GM12878 (cell line): ENCODE measurements around the gene DNAJA4. TPM values are rescaled to one million over a fixed set of nuclear protein-coding genes. Genes with fewer than 3 reads are reported as not detected.

Experiments used
- ATAC-seq: fragments of 200-7000 bp; cut with Tn5 transposase; 3 replicates; pipeline ENCODE4 v1.9.1; 2020; ENCODE audit warnings: mild to moderate bottlenecking, moderate library complexity
- BruUV-seq: library from RNA; stranded (reverse); fragments of 400-500 nt; replicated peaks from 2 replicates; lab custom pipeline; 2021; lab: Mats Ljungman, UMichigan
- CTCF ChIA-PET: fragments of 300-600 bp; sonication (Branson Sonifier 250); formaldehyde crosslinking; extraction: SDS; loops from one replicate; lab custom pipeline; 2021; ENCODE audit warnings: inconsistent platforms; lab: Yijun Ruan, JAX
- POLR2A ChIA-PET: fragments of 350-600 bp; formaldehyde crosslinking; extraction: SDS; loops from one replicate; lab custom pipeline; 2021; ENCODE audit warnings: inconsistent platforms; lab: Charles Lee
- RAD21 ChIA-PET: fragments of 300-600 bp; sonication (Branson Sonifier 250); formaldehyde crosslinking; loops from one replicate; lab custom pipeline; 2023; ENCODE audit warnings: antibody characterized with exemption; ENCODE audit not compliant: unreplicated experiment; lab: Charles Lee
- SMC1A ChIA-PET: fragments of 300-600 bp; sonication (Branson Sonifier 250); formaldehyde crosslinking; loops from one replicate; lab custom pipeline; 2023; ENCODE audit not compliant: unreplicated experiment, uncharacterized antibody; lab: Charles Lee
- DNase-seq: peaks from one replicate; pipeline ENCODE4 v3.0.0-alpha.2; 2011; ENCODE audit warnings: low read depth, low spot score
- FAIRE-seq: peaks from 3 replicates; lab custom pipeline; 2011; peaks lifted over from hg19 to GRCh38; lab: Jason Lieb, UNC
- H2AFZ ChIP-seq: 2 replicates; pipeline ENCODE4 v1.6.0; 2011; ENCODE audit warnings: low read depth, low read length, control low read depth; ENCODE audit not compliant: control insufficient read depth
- H3K27ac ChIP-seq: 2 replicates; pipeline ENCODE4 v1.5.1; 2011; ENCODE audit warnings: control low read depth; ENCODE audit not compliant: control insufficient read depth, insufficient read depth
- H3K27me3 ChIP-seq, 2 experiments: replicated peaks in 1 of 2; 2 replicates each; pipeline versions ENCODE4 v1.6.0 to v1.6.1; 2011; ENCODE audit warnings: low read length in 1 of 2; ENCODE audit not compliant: control insufficient read depth in 2 of 2, insufficient read depth in 2 of 2
- H3K36me3 ChIP-seq, 2 experiments: 2 replicates each; pipeline ENCODE4 v1.5.1; 2011; ENCODE audit warnings: low read length in 1 of 2; ENCODE audit not compliant: control insufficient read depth in 2 of 2, insufficient read depth in 2 of 2
- H3K4me1 ChIP-seq: 2 replicates; pipeline ENCODE4 v1.6.1; 2011; ENCODE audit warnings: mild to moderate bottlenecking, low read length, moderate library complexity, mixed read lengths; ENCODE audit not compliant: control insufficient read depth, insufficient read depth
- H3K4me2 ChIP-seq: 2 replicates; pipeline ENCODE4 v1.6.0; 2011; ENCODE audit warnings: control low read depth; ENCODE audit not compliant: control insufficient read depth, insufficient read depth
- H3K4me3 ChIP-seq: fragments of 200-600 bp; sonication (generic); 2 replicates; pipeline ENCODE4 v1.5.1; 2016
- H3K79me2 ChIP-seq: 2 replicates; pipeline ENCODE4 v1.6.0; 2011; ENCODE audit warnings: low read length; ENCODE audit not compliant: control insufficient read depth, insufficient read depth
- H3K9ac ChIP-seq: 2 replicates; pipeline ENCODE4 v1.8.0; 2011; ENCODE audit warnings: low read length, control low read depth, mixed read lengths; ENCODE audit not compliant: control insufficient read depth, insufficient read depth
- H3K9me3 ChIP-seq: replicated peaks from 3 replicates; pipeline ENCODE4 v1.5.1; 2011; ENCODE audit warnings: mild to moderate bottlenecking, low read length; ENCODE audit not compliant: control insufficient read depth, insufficient read depth
- H4K20me1 ChIP-seq: 2 replicates; pipeline ENCODE4 v1.6.0; 2011; ENCODE audit not compliant: control insufficient read depth, insufficient read depth
- BHLHE40 ChIP-seq, 2 experiments: fragments of 450-650 bp in 1 of 2; IDR thresholded peaks; 2 replicates each; pipeline ENCODE4 v1.6.1; 2011 to 2017; ENCODE audit warnings: low read depth in 2 of 2, borderline replicate concordance in 1 of 2, improper control_type of control experiment in 1 of 2, low read length in 1 of 2, mild to moderate bottlenecking in 1 of 2
- HDAC6 ChIP-seq: fragments of 200-600 bp; sonication (generic); IDR thresholded peaks from one replicate; pipeline ENCODE4 v1.8.0; 2017; ENCODE audit warnings: antibody characterized with exemption; ENCODE audit not compliant: unreplicated experiment
- KDM1A ChIP-seq: fragments of 200-600 bp; sonication (generic); IDR thresholded peaks from 2 replicates; pipeline ENCODE4 v1.6.1; 2016; ENCODE audit warnings: borderline replicate concordance
- MXI1 ChIP-seq: fragments of 150-350 bp; IDR thresholded peaks from 2 replicates; pipeline ENCODE4 v1.6.1; 2011; ENCODE audit warnings: low read depth, mild to moderate bottlenecking, inconsistent platforms, low read length, improper control_type of control experiment
- RAD51 ChIP-seq: fragments of 450-650 bp; IDR thresholded peaks from 2 replicates; pipeline ENCODE4 v1.6.1; 2016; ENCODE audit warnings: moderate library complexity, mild to moderate bottlenecking, inconsistent platforms
- RUNX3 ChIP-seq: IDR thresholded peaks from 2 replicates; pipeline ENCODE4 v1.6.1; 2012; ENCODE audit warnings: low read length, inconsistent platforms
- SMAD1 ChIP-seq: fragments of 450-650 bp; IDR thresholded peaks from 2 replicates; pipeline ENCODE4 v1.6.1; 2018; ENCODE audit warnings: mild to moderate bottlenecking, low read depth; ENCODE audit not compliant: partially characterized antibody
- SUPT20H ChIP-seq: IDR thresholded peaks from 2 replicates; pipeline ENCODE4 v1.6.1; 2011; ENCODE audit warnings: low read depth, mild to moderate bottlenecking, low read length, moderate library complexity, borderline replicate concordance; ENCODE audit not compliant: control insufficient read depth
- ZBTB40 ChIP-seq: fragments of 450-650 bp; IDR thresholded peaks from 2 replicates; pipeline ENCODE4 v1.6.1; 2016; ENCODE audit warnings: mild to moderate bottlenecking, moderate library complexity, borderline replicate concordance
- ZZZ3 ChIP-seq: IDR thresholded peaks from 2 replicates; pipeline ENCODE4 v1.6.1; 2011; ENCODE audit warnings: low read depth; ENCODE audit not compliant: control insufficient read depth, insufficient read length
- WGBS: methylation state at CpG from one replicate; pipeline ENCODE4 v1.1.6; 2016; ENCODE audit warnings: low lambda C conversion rate; ENCODE audit not compliant: insufficient replicate concordance, insufficient coverage; ENCODE audit errors: missing lambda C conversion rate; 5-methylcytosine and 5-hydroxymethylcytosine counted together
- in situ Hi-C: fragments of 300-500 bp; cut with MboI; formaldehyde crosslinking; loops from 9 replicates; pipeline ENCODE4 v1.14.3; 2018; ENCODE audit warnings: mixed read lengths
- intact Hi-C: fragments of 100-400 bp; cut with micrococcal nuclease; formaldehyde crosslinking; loops from one replicate; pipeline ENCODE4 v1.14.2; 2022; ENCODE audit not compliant: unreplicated experiment
- polyA plus RNA-seq, 11 experiments: library from polyadenylated mRNA; depleted of rRNA in 4 of 11; unstranded in 6 of 11; stranded (reverse) in 5 of 11; fragments of >200 nt; fragmentation: Nextera tagmentation in 4 of 11; fragmentation: Illumina TruSeq in 1 of 11; extraction: Ambion mirVana in 4 of 11; extraction: Trizol in 1 of 11; gene quantifications; 1 replicate in 1 of 11; 2 replicates in 10 of 11; pipeline versions ENCODE4 v1.2.1 to v1.2.3, GENCODE V29; 2011 to 2016; ENCODE audit warnings: inconsistent platforms in 2 of 11, missing spikeins in 2 of 11, low read depth in 1 of 11
- total RNA-seq, 4 experiments: library from RNA; depleted of rRNA in 3 of 4; stranded (reverse); fragments of >200 nt in 3 of 4; fragmentation: Illumina TruSeq in 1 of 4; extraction: Trizol in 1 of 4; gene quantifications; 2 replicates each; pipeline versions ENCODE4 v1.2.1 to v1.2.3, GENCODE V29; 2013 to 2021

DNAJA4 gene
- total and polyA plus RNA-seq, 10 of the 15 experiments (the other 5 are each of a cell fraction or from before 2014, with no cell fraction given): 0.01 to 10.4 (median 4.1) TPM

GRCh38 chr15:78259232-78259631 is 5.1 kb upstream of the DNAJA4 start:
- intact Hi-C loops: no loop called here
- CTCF ChIA-PET: interaction anchor here (1.2 kb wide), 1 partner anchor 17 kb away, joined by 4 read pairs; no protein-coding TSS in a partner anchor
- ATAC-seq: no peak
- Histone ChIP-seq H3K4me2 (no peak overlapping the region), H3K9ac (no peak overlapping the region), H3K27ac (no peak overlapping the region), H3K79me2 (no peaks in the 10 kb centered on the region), H3K4me1 (no peaks in the 10 kb centered on the region), H2AFZ (no peak overlapping the region), H3K4me3 (no peak overlapping the region), H4K20me1 (no peaks in the 10 kb centered on the region), H3K9me3 (no peaks in the 10 kb centered on the region), H3K27me3 (no peaks in the 10 kb centered on the region), H3K36me3 (no peaks in the 10 kb centered on the region)
- DNase-seq: no peak
- POLR2A ChIA-PET: no interaction called here
- BruUV-seq: no TSS peak
- in situ Hi-C loops: no loop called here
- TF ChIP-seq ZBTB40 (no peak), HDAC6 (no peak), SMAD1 (no peak), RUNX3 (no peak), SUPT20H (no peak), KDM1A (no peak), RAD51 (no peak), BHLHE40 (IDR thresholded peaks at IDR 0.05; ENCODE audit: borderline replicate concordance in 1 of 2, low read depth in 2 of 2, low read length in 1 of 2) (no peak), ZZZ3 (no peak), MXI1 (no peak)
- 22% methylated on average over 3 of the region's 3 CpGs for WGBS
- FAIRE-seq: no peak
- SMC1A ChIA-PET: no interaction called here
- RAD21 ChIA-PET: no interaction called here
